Kidney (tissue), 14 donors: Measurements from ENCODE around the gene KLRF1. TPM values are rescaled to one million over a fixed set of nuclear protein-coding genes. Genes with fewer than 3 reads are reported as not detected.
A peak's percentile ranks its signal among the peaks of the same experiment; 100 is the strongest.

Experiments
- DNase-seq, 5 donors: peaks; one replicate each; pipeline ENCODE4 v3.0.0-alpha.2; 2013 to 2020
- FAIRE-seq: peaks from 2 replicates; lab custom pipeline; 2012; peaks lifted over from hg19 to GRCh38; lab: Jason Lieb, UNC
- H3K27ac ChIP-seq, 2 donors: one replicate each; pipeline ENCODE4 v1.7.0; 2013; ENCODE audit warnings: low read depth in 2 of 2, low read length in 2 of 2, inconsistent platforms in 1 of 2
- H3K27me3 ChIP-seq: one replicate; pipeline ENCODE4 v1.7.1; 2013; ENCODE audit warnings: low read length, inconsistent platforms; ENCODE audit not compliant: control insufficient read depth, insufficient read depth
- H3K36me3 ChIP-seq, 3 donors: one replicate each; pipeline versions ENCODE4 v1.7.0 to v1.7.1; 2013; ENCODE audit warnings: low read length in 3 of 3, control low read depth in 1 of 3, inconsistent platforms in 1 of 3; ENCODE audit not compliant: insufficient read depth in 3 of 3, control insufficient read depth in 2 of 3
- H3K4me1 ChIP-seq, 3 donors: one replicate each; pipeline versions ENCODE4 v1.7.0 to v1.7.1; 2013; ENCODE audit warnings: low read length in 3 of 3, inconsistent platforms in 1 of 3, low read depth in 1 of 3; ENCODE audit not compliant: control insufficient read depth in 2 of 3, insufficient read depth in 2 of 3
- H3K4me3 ChIP-seq, 3 donors: one replicate each; pipeline versions ENCODE4 v1.7.0 to v1.8.1; 2013; ENCODE audit warnings: low read length in 3 of 3, control low read depth in 1 of 3, inconsistent platforms in 1 of 3
- H3K9ac ChIP-seq, 3 donors: one replicate each; pipeline versions ENCODE4 v1.7.0 to v1.7.1; 2013; ENCODE audit warnings: low read length in 3 of 3, control low read depth in 1 of 3, inconsistent platforms in 1 of 3
- H3K9me3 ChIP-seq, 3 donors: one replicate each; pipeline versions ENCODE4 v1.7.0 to v1.7.1; 2013; ENCODE audit warnings: low read length in 3 of 3, control low read depth in 1 of 3, inconsistent platforms in 1 of 3; ENCODE audit not compliant: control insufficient read depth in 2 of 3, insufficient read depth in 1 of 3
- CTCF ChIP-seq: IDR thresholded peaks from 3 replicates; pipeline ENCODE4 v1.5.1; 2012; ENCODE audit warnings: mild to moderate bottlenecking, moderate library complexity, borderline replicate concordance; ENCODE audit not compliant: insufficient read depth; ENCODE audit errors: extremely low read depth
- intact Hi-C: fragments of 100-400 bp; cut with DNase I; formaldehyde crosslinking; loops from one replicate; pipeline ENCODE4 v1.11.1; 2022
- polyA plus RNA-seq: library from polyadenylated mRNA; stranded (reverse); fragments of 350-450 nt; fragmentation: Illumina TruSeq; extraction: RNeasy Lipid Tissue Mini Kit (QIAGEN cat#74804); gene quantifications from one replicate; pipeline ENCODE4 v1.2.3, GENCODE V29; 2014; ENCODE audit warnings: low read depth, low replicate concordance; ENCODE audit not compliant: insufficient read depth
- total RNA-seq: library from RNA; stranded (reverse); fragmentation: NEBNext Ultra II Directional; extraction: Animal tissue kit (Norgen Biotek cat#: 25700); gene quantifications from one replicate; pipeline ENCODE4 v1.2.1, GENCODE V29; 2021
- donor health status: control.
- donor health status: control.
- donor health status: control.
- donor health status: control.
- donor health status: control.
- donor health status: DM: yes; HTN: yes; CAD: no.
- donor health status: Normal renal cell carcinoma (clear cell type).

KLRF1 gene
- total and polyA plus RNA-seq, 2 donors from 2014 or later = 2.0 TPM

- peak overlapping the region in 2 of 3 donors; percentile 12 to 48 for H3K4me3 ChIP-seq
- no peak overlapping the region for H3K9ac ChIP-seq
- H3K4me1 ChIP-seq = no peaks in the 10 kb centered on the region
- no peak overlapping the region for H3K27ac ChIP-seq
- no peaks in the 10 kb centered on the region for H3K36me3 ChIP-seq
- intact Hi-C loops = no loop called here
- peak; percentile 29 to 85 (median 60) for DNase-seq
- no peak for FAIRE-seq
- TF ChIP-seq CTCF = peak; percentile 67
- no peaks in the 10 kb centered on the region for H3K27me3 ChIP-seq
- no peaks in the 10 kb centered on the region for H3K9me3 ChIP-seq
These were observed 13.2 kb upstream of the KLRF1 start for GRCh38 chr12:9813821-9814798.

DNA sequence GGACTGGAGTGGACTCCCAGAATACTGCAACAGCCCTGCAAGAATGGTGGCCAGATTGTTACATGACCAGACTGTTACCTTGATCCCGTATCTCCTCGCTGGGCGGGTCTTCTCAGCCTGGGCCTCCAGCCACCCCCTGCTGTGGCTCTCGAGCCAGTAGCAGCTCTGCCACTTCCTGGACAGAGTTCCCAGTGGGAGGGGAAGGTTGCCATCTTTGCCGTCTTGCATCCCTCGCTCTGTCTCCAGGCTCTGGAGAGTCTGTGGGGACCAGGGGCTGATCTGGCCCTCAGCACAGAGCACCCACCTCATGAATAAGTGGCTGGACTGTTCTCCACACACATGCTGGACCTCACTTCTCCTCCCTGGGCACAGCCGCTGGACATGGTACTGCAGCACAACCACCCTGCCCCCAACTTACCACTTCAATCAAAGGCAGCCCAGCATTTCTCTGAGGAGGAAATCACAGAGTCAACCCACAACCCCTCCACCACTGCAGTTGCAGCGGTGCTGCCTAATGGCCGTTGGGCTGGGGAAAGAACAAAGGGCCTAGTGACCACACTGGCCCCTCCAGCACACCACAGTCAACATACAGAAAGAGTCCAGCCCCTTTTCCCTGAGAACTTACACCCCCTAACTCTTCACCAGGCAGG lies 6.9 kb upstream of the KLRF1 start:
- Histone ChIP-seq H3K4me3 (no peak overlapping the region), H3K9ac (no peak overlapping the region), H3K27me3 (no peaks in the 10 kb centered on the region), H3K4me1 (no peaks in the 10 kb centered on the region), H3K36me3 (no peaks in the 10 kb centered on the region), H3K27ac (no peak overlapping the region), H3K9me3 (no peaks in the 10 kb centered on the region)
- intact Hi-C loops = no loop called here
- no peak for TF ChIP-seq CTCF
- no peak for FAIRE-seq
- no peak for DNase-seq

DNA sequence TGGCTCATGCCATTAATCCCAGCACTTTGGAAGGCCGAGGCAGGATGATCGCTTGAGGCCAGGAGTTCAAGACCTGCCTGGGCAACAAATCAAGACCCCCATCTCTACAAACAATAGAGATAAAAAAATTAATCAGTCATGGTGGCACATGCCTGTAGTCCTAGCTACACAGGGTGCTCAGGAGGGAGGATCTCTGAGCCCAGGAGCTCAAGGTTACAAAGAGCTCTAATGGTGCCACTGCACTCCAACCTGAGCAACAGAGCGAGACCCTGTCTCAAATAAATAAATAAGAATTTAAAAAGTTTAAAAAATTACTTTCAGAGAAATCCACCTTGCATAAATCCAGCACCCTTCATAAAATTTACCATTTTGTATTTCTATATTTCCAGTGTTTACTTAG lies 2.2 kb downstream of the KLRF1 start:
- H3K4me3 ChIP-seq = no peak overlapping the region
- no peak for DNase-seq
- no peaks in the 10 kb centered on the region for H3K36me3 ChIP-seq
- intact Hi-C loops = no loop called here
- H3K9me3 ChIP-seq = no peaks in the 10 kb centered on the region
- no peak for FAIRE-seq
- no peak overlapping the region for H3K27ac ChIP-seq
- H3K9ac ChIP-seq = no peak overlapping the region
- no peak for TF ChIP-seq CTCF
- H3K4me1 ChIP-seq = no peaks in the 10 kb centered on the region
- H3K27me3 ChIP-seq = no peaks in the 10 kb centered on the region
